Brain microvascular endothelial cell (primary cell): ENCODE results near the gene SEMA6A.

ENCODE experiments used
- DNase-seq: peaks from one replicate; pipeline ENCODE4 v3.0.0-alpha.2; 2020
- H3K27ac ChIP-seq: fragments of 250-450 bp; sonication (Bioruptor Pico); 2 replicates; pipeline ENCODE4 v1.5.1; 2020; ENCODE audit warnings: mild to moderate bottlenecking, moderate library complexity
- H3K27me3 ChIP-seq: fragments of 250-450 bp; sonication (Bioruptor Pico); replicated peaks from 2 replicates; pipeline ENCODE4 v1.5.1; 2020; ENCODE audit warnings: mild to moderate bottlenecking
- H3K36me3 ChIP-seq: fragments of 250-450 bp; sonication (Bioruptor Pico); replicated peaks from 2 replicates; pipeline ENCODE4 v1.5.1; 2020; ENCODE audit warnings: mild to moderate bottlenecking
- H3K4me3 ChIP-seq: 2 replicates; pipeline ENCODE4 v1.5.1; 2011; ENCODE audit warnings: low read depth, mild to moderate bottlenecking, control low read depth, low read length, moderate library complexity
- in situ Hi-C: cut with HindIII; loops from 2 replicates; pipeline ENCODE4 v1.10.0; 2017; ENCODE audit warnings: low sequenced_read_pairs, low pct_ligation_motif_present
- TF ChIP-seq, protein P1 (sequence below): IDR thresholded peaks from 2 replicates; pipeline ENCODE4 v1.5.1; 2011; ENCODE audit warnings: low read depth, mild to moderate bottlenecking, moderate library complexity, low read length, control low read depth, inconsistent platforms; ENCODE audit errors: missing control alignments

The SEMA6A gene

DNA sequence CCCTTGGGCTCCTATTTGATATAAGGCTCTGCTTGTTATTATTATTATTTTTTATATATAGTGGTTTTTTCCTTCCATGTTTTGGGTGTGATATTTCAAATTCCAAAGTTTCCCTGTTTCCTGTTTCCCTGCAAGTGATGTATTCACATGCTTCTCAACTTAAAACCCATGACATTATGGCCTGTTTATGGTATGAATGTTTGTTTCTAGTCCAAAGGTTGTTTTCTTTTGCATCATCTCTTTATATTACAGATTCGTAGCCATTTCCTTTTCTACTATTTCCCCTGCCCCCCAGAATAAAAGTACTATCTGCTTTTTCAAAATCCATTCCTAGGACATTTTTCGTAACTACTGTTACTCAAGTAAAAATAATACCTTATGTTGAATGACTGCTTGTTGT, 7.5 kb downstream of the SEMA6A start:
- H3K4me3 ChIP-seq: no peak overlapping the region
- H3K27me3 ChIP-seq: peaks cover 9% of the 10 kb centered on the region
- TF ChIP-seq, protein P1, sequence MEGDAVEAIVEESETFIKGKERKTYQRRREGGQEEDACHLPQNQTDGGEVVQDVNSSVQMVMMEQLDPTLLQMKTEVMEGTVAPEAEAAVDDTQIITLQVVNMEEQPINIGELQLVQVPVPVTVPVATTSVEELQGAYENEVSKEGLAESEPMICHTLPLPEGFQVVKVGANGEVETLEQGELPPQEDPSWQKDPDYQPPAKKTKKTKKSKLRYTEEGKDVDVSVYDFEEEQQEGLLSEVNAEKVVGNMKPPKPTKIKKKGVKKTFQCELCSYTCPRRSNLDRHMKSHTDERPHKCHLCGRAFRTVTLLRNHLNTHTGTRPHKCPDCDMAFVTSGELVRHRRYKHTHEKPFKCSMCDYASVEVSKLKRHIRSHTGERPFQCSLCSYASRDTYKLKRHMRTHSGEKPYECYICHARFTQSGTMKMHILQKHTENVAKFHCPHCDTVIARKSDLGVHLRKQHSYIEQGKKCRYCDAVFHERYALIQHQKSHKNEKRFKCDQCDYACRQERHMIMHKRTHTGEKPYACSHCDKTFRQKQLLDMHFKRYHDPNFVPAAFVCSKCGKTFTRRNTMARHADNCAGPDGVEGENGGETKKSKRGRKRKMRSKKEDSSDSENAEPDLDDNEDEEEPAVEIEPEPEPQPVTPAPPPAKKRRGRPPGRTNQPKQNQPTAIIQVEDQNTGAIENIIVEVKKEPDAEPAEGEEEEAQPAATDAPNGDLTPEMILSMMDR: no peak
- no peak for DNase-seq
- no peaks in the 10 kb centered on the region for H3K36me3 ChIP-seq
- in situ Hi-C loops: no loop called here
- no peak overlapping the region for H3K27ac ChIP-seq

DNA sequence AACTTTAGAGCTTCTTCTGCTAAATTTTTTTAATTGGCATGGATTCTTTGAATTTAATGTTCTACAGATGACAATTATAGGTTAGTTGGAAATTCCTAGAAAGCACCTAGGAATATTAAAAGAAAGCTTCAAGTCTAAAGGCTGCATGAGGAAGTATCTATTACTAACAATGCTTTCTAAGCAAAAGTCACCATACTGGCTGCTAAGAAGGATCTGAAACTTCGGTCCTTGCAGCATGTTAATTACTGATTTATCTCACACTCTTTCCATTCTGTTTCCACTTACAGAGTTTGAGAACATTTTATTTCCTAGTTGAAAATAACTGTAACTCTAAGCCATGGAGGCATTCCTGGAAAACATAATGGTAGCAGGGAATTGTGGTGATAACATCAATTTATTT, 8.4 kb downstream of the SEMA6A start:
- Histone ChIP-seq H3K27ac (no peak overlapping the region), H3K27me3 (peaks cover under 1% of the 10 kb centered on the region), H3K4me3 (no peak overlapping the region), H3K36me3 (no peaks in the 10 kb centered on the region)
- in situ Hi-C loops: no loop called here
- DNase-seq: no peak
- TF ChIP-seq, protein P1: no peak

DNA sequence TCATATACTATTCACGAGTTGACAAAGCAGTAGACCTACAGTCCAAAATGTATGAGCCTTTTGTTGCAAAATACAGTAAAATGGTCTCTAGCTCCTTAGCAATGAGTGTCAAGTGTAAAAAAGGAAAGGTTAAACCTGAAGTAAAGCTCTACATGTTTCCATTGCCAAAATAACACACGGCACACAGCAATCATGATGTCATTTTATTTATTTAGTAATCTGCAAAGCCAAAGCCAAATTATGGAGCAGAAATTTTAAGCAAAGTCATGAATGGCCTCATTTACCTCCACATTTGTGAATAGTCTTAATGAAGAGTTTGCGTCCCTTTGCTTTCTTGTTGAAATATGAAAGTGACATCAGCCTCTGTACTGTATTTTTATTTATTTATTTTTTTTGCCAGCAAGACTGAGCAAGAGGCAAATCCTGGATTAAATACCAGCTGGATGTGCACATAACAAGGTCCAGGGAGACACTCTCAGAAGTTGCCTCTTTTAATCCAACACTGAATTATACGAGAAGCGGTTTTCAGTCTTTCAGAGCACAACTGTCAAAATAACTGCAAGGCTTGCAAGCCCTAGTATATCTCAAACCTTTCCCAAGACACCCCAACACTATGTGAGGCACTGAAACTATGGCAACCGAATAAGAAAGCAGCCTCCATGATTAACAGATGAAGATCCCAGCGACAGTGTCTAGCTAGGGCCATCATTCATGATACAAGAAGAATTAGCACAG, 9.7 kb downstream of the SEMA6A start:
- Histone ChIP-seq H3K27ac (no peak overlapping the region), H3K27me3 (no peaks in the 10 kb centered on the region), H3K4me3 (no peak overlapping the region), H3K36me3 (no peaks in the 10 kb centered on the region)
- no peak for DNase-seq
- in situ Hi-C loops: no loop called here
- TF ChIP-seq, protein P1: no peak

DNA sequence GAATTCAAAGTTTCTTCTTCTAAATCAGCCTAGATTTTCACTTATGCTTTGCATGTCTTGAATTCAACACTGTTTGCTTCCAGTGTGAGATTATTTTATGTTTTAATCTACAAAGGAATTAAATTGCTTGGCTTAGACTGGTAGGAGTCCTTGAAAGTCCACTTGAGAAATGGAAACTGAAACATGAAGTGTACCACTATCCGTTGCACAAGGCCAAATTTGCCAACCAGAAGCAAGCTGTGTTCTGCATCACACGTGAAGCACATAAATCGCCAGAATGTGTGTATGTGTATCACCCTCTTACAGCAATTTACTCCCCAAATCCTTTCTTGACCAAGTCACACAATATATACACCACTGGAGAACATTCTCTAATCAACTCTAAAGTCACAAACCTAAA, 10.3 kb downstream of the SEMA6A start:
- no peak overlapping the region for H3K4me3 ChIP-seq
- in situ Hi-C loops: no loop called here
- TF ChIP-seq, protein P1: no peak
- H3K27me3 ChIP-seq: no peaks in the 10 kb centered on the region
- H3K36me3 ChIP-seq: no peaks in the 10 kb centered on the region
- H3K27ac ChIP-seq: no peak overlapping the region
- DNase-seq: no peak

DNA sequence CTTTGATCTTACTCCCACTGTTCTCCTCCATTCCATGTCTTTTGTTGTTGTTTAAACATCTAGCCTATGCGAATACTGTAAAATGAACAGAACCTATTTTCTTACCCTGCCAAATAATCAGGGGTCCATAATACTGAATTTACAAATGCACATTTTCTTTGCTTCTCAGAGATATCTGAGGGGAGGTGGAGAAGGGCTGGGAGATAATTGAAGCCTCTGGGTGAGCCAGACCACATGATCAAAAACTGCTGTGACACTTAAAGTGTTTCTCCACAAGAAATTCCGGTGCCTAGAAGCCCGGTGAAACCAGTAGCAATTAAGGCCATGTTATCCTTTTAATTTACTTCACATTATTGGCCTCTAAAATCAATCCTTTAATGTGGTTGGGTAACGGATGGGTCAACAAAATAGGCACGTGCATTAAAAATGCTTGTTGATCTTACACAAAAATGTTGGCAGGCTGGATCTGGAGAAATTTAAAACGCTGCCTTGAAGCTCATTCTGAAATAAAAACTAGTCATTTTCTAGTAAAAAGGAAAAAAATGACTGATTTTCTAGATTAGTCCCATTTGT, 10.8 kb downstream of the SEMA6A start:
- H3K4me3 ChIP-seq: no peak overlapping the region
- H3K27me3 ChIP-seq: no peaks in the 10 kb centered on the region
- in situ Hi-C loops: no loop called here
- no peaks in the 10 kb centered on the region for H3K36me3 ChIP-seq
- TF ChIP-seq, protein P1: no peak
- no peak for DNase-seq
- H3K27ac ChIP-seq: no peak overlapping the region
